HepG2 (cell line): ENCODE results near the gene ACYP2. TPM values are rescaled to one million over a fixed set of nuclear protein-coding genes. Genes with fewer than 3 reads are reported as not detected.

Source experiments
- ATAD3A ChIP-seq: sonication (generic); formaldehyde crosslinking; IDR thresholded peaks from 2 replicates; pipeline ENCODE4 v1.4.0; 2020; ENCODE audit warnings: missing genetic modification reagents
- ATF1 ChIP-seq: IDR thresholded peaks from 2 replicates; pipeline ENCODE4 v1.6.1; 2016; ENCODE audit warnings: mild to moderate bottlenecking, control low read depth
- GATAD2A ChIP-seq: IDR thresholded peaks from 2 replicates; pipeline ENCODE4 v1.6.1; 2016
- HOXA7 ChIP-seq: sonication (generic); formaldehyde crosslinking; IDR thresholded peaks from 2 replicates; pipeline ENCODE4 v1.8.1; 2022; ENCODE audit warnings: mild to moderate bottlenecking, missing genetic modification reagents, moderate library complexity
- IRF2 ChIP-seq: IDR thresholded peaks from 2 replicates; pipeline ENCODE4 v1.6.1; 2018; ENCODE audit warnings: missing genetic modification reagents, missing compliant biosample characterization
- KLF12 ChIP-seq: sonication (generic); formaldehyde crosslinking; IDR thresholded peaks from 2 replicates; pipeline ENCODE4 v1.4.0; 2020; ENCODE audit warnings: missing genetic modification reagents, borderline replicate concordance
- KLF16 ChIP-seq, 2 experiments: sonication (generic) in 1 of 2; formaldehyde crosslinking in 1 of 2; IDR thresholded peaks; 2 replicates each; pipeline versions ENCODE4 v1.6.1 to v1.8.0; 2016 to 2023; ENCODE audit warnings: missing genetic modification reagents in 2 of 2, missing compliant biosample characterization in 1 of 2
- MAFF ChIP-seq: IDR thresholded peaks from 2 replicates; pipeline ENCODE4 v1.6.1; 2011; ENCODE audit warnings: low read depth, low read length, improper control_type of control experiment
- MIXL1 ChIP-seq: IDR thresholded peaks from 2 replicates; pipeline ENCODE4 v1.6.1; 2016
- MYC ChIP-seq: sonication (generic); formaldehyde crosslinking; IDR thresholded peaks from 2 replicates; pipeline ENCODE4 v1.9.0; 2021; ENCODE audit warnings: missing genetic modification reagents, borderline replicate concordance
- NFE2L2 ChIP-seq: fragments of 150-350 bp; IDR thresholded peaks from 2 replicates; pipeline ENCODE4 v1.6.1; 2014; ENCODE audit warnings: low read length
- NRL ChIP-seq: sonication (generic); formaldehyde crosslinking; IDR thresholded peaks from 2 replicates; pipeline ENCODE4 v1.5.0; 2020; ENCODE audit warnings: missing genetic modification reagents, mild to moderate bottlenecking, moderate library complexity, borderline replicate concordance
- POLR2A ChIP-seq, 2 experiments: IDR thresholded peaks; 2 replicates each; pipeline ENCODE4 v1.6.1; 2011; ENCODE audit warnings: low read depth in 2 of 2, low read length in 2 of 2, mild to moderate bottlenecking in 1 of 2, moderate library complexity in 1 of 2; ENCODE audit not compliant: insufficient read depth in 1 of 2
- RBM22 ChIP-seq: fragments of 200-400 bp; formaldehyde crosslinking; optimal IDR thresholded peaks from 2 replicates; pipeline ENCODE3; 2017; ENCODE audit warnings: mild to moderate bottlenecking, low read length, moderate library complexity
- RCOR2 ChIP-seq: IDR thresholded peaks from 2 replicates; pipeline ENCODE4 v1.6.1; 2016; ENCODE audit warnings: missing biosample characterization, missing genetic modification reagents
- SNAI1 ChIP-seq: sonication (generic); formaldehyde crosslinking; IDR thresholded peaks from 2 replicates; pipeline ENCODE4 v1.5.0; 2020; ENCODE audit warnings: mild to moderate bottlenecking, missing genetic modification reagents, borderline replicate concordance
- STAG1 ChIP-seq: sonication (generic); formaldehyde crosslinking; IDR thresholded peaks from 2 replicates; pipeline ENCODE4 v1.4.0; 2020; ENCODE audit warnings: missing genetic modification reagents
- TBX3 ChIP-seq: fragments of 450-650 bp; IDR thresholded peaks from 2 replicates; pipeline ENCODE4 v1.6.1; 2017; ENCODE audit warnings: antibody characterized with exemption, mild to moderate bottlenecking, inconsistent platforms, borderline replicate concordance
- U2AF1 ChIP-seq: fragments of 200-400 bp; formaldehyde crosslinking; optimal IDR thresholded peaks from 2 replicates; pipeline ENCODE3; 2017; ENCODE audit warnings: mild to moderate bottlenecking, low read depth, low read length
- ZNF431 ChIP-seq: sonication (generic); formaldehyde crosslinking; IDR thresholded peaks from 2 replicates; pipeline ENCODE4 v1.9.0; 2022; ENCODE audit warnings: missing genetic modification reagents, low read depth, mild to moderate bottlenecking, borderline replicate concordance
- ZNF816 ChIP-seq: sonication (generic); formaldehyde crosslinking; IDR thresholded peaks from 2 replicates; pipeline ENCODE4 v1.8.0; 2022; ENCODE audit warnings: missing genetic modification reagents, mild to moderate bottlenecking, borderline replicate concordance
- ZNF839 ChIP-seq: sonication (generic); formaldehyde crosslinking; IDR thresholded peaks from 2 replicates; pipeline ENCODE4 v1.4.0; 2020; ENCODE audit warnings: missing genetic modification reagents, mild to moderate bottlenecking, borderline replicate concordance
- ZSCAN20 ChIP-seq: sonication (generic); formaldehyde crosslinking; IDR thresholded peaks from 2 replicates; pipeline ENCODE4 v1.4.0; 2020; ENCODE audit warnings: missing genetic modification reagents, mild to moderate bottlenecking, borderline replicate concordance
- ZSCAN25 ChIP-seq: sonication (generic); formaldehyde crosslinking; IDR thresholded peaks from 2 replicates; pipeline ENCODE4 v1.8.0; 2022; ENCODE audit warnings: mild to moderate bottlenecking, missing genetic modification reagents
- polyA plus RNA-seq, 8 experiments: library from polyadenylated mRNA; depleted of rRNA in 3 of 8; stranded (reverse) in 7 of 8; unstranded in 1 of 8; fragments of >200 nt; fragmentation: Illumina TruSeq in 4 of 8; extraction: Trizol in 4 of 8; gene quantifications; 2 replicates each; pipeline versions ENCODE4 v1.2.1 to v1.2.3, GENCODE V29; 2011 to 2016; ENCODE audit warnings: low read depth in 4 of 8, missing spikeins in 1 of 8, mixed read lengths in 1 of 8; ENCODE audit not compliant: insufficient read depth in 1 of 8
- total RNA-seq, 5 experiments: library from RNA; depleted of rRNA; stranded (reverse); fragments of >200 nt; fragmentation: Illumina TruSeq; extraction: Trizol; gene quantifications; 2 replicates each; pipeline ENCODE4 v1.2.3, GENCODE V29; 2016; ENCODE audit warnings: low read depth in 1 of 5
- TF ChIP-seq, protein P1 (sequence below): sonication (generic); formaldehyde crosslinking; IDR thresholded peaks from 2 replicates; pipeline ENCODE4 v1.8.0; 2022; ENCODE audit warnings: mild to moderate bottlenecking, missing genetic modification reagents
- TF ChIP-seq, protein P2 (sequence below): sonication (generic); formaldehyde crosslinking; IDR thresholded peaks from 2 replicates; pipeline ENCODE4 v1.5.1; 2020; ENCODE audit warnings: mild to moderate bottlenecking, moderate library complexity, missing genetic modification reagents
- TF ChIP-seq, protein P3 (sequence below): sonication (generic); formaldehyde crosslinking; IDR thresholded peaks from 2 replicates; pipeline ENCODE4 v1.8.0; 2022; ENCODE audit warnings: mild to moderate bottlenecking, missing genetic modification reagents; ENCODE audit not compliant: insufficient replicate concordance

The ACYP2 gene
- total and polyA plus RNA-seq, 2 of the 13 experiments (the other 11 are each of a cell fraction or from before 2014, with no cell fraction given), result 12.3 to 12.7 TPM

DNA sequence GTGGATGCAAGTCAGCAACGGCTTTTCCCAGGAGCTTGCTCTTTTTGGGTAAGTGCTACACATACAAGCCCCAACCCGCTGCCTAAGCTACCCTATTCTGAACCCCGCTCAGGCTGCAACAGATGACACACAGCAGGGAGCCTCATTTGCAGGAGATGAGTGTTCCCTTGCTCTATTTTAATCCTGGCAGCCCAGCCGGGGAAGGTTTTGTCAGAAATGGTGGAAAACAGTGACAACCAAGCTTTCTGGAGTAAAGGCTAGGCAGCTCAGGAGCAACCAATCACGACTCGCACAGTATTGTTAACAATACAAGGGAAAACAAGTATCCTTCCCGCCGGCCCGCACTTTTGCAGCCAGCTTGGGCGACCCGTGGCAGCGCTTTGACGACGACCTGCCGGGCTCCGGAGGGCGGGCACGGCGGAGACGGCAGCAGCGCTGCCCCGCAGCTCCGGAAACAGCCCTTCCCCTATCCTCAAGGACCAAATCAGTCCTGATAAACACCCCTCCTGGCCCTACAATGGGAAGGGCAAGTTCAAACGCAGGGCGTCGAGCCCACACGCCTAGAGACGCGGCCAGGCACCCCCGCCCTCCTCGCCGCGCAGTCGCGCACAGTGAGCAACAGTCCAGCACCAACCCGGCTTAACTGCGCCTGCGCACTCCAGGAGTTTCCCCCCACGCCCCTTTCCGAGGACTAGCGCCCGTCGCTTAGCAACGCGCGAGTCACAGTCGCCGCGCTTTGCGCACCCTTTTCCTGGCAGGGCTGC lies 214.9 kb downstream of the ACYP2 start (continued):
- TF ChIP-seq NRL (peak; percentile 99), SNAI1 (CRISPR knock-in tag) (peak; percentile 79; the same call in 1 of the 2 replicates), IRF2 (CRISPR knock-in tag) (peak; percentile 74), POLR2A (IDR thresholded peaks at IDR 0.05; ENCODE audit: insufficient read depth in 1 of 2, low read depth in 2 of 2, low read length in 2 of 2) (peak; percentile 75 to 95), ZNF839 (CRISPR knock-in tag) (no peak), HOXA7 (CRISPR knock-in tag) (no peak), MYC (CRISPR knock-in tag) (peak; percentile 79; the same call in 1 of the 2 replicates), U2AF1 (no peak), ZNF816 (CRISPR knock-in tag) (peak; percentile 81; the same call in 1 of the 2 replicates), GATAD2A (CRISPR knock-in tag) (peak; percentile 53), MAFF (no peak), NFE2L2 (no peak), ZSCAN20 (CRISPR knock-in tag) (peak; percentile 82; the same call in 1 of the 2 replicates), KLF12 (CRISPR knock-in tag) (peak; percentile 86; the same call in 1 of the 2 replicates), ZNF431 (CRISPR knock-in tag) (peak; percentile 91; the same call in 1 of the 2 replicates), RCOR2 (CRISPR knock-in tag) (0 out of 2 replicates have a peak, but pooled peaks have one; percentile 22), ZSCAN25 (CRISPR knock-in tag) (peak; percentile 69), STAG1 (CRISPR knock-in tag) (peak; percentile 39), MIXL1 (no peak; the same call in 1 of the 2 replicates), KLF16 (CRISPR knock-in tag; IDR thresholded peaks at IDR 0.05) (peak in 1 of 2 experiments; percentile 83; a peak in 1 of 4 replicates), RBM22 (no peak), TBX3 (no peak), ATF1 (no peak), ATAD3A (CRISPR knock-in tag) (no peak)
- TF ChIP-seq, protein P1, sequence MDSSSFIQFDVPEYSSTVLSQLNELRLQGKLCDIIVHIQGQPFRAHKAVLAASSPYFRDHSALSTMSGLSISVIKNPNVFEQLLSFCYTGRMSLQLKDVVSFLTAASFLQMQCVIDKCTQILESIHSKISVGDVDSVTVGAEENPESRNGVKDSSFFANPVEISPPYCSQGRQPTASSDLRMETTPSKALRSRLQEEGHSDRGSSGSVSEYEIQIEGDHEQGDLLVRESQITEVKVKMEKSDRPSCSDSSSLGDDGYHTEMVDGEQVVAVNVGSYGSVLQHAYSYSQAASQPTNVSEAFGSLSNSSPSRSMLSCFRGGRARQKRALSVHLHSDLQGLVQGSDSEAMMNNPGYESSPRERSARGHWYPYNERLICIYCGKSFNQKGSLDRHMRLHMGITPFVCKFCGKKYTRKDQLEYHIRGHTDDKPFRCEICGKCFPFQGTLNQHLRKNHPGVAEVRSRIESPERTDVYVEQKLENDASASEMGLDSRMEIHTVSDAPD (CRISPR knock-in tag), result no peak
- TF ChIP-seq, protein P2, sequence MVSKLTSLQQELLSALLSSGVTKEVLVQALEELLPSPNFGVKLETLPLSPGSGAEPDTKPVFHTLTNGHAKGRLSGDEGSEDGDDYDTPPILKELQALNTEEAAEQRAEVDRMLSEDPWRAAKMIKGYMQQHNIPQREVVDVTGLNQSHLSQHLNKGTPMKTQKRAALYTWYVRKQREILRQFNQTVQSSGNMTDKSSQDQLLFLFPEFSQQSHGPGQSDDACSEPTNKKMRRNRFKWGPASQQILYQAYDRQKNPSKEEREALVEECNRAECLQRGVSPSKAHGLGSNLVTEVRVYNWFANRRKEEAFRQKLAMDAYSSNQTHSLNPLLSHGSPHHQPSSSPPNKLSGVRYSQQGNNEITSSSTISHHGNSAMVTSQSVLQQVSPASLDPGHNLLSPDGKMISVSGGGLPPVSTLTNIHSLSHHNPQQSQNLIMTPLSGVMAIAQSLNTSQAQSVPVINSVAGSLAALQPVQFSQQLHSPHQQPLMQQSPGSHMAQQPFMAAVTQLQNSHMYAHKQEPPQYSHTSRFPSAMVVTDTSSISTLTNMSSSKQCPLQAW (CRISPR knock-in tag), result peak; percentile 81; the same call in 1 of the 2 replicates
- TF ChIP-seq, protein P3, sequence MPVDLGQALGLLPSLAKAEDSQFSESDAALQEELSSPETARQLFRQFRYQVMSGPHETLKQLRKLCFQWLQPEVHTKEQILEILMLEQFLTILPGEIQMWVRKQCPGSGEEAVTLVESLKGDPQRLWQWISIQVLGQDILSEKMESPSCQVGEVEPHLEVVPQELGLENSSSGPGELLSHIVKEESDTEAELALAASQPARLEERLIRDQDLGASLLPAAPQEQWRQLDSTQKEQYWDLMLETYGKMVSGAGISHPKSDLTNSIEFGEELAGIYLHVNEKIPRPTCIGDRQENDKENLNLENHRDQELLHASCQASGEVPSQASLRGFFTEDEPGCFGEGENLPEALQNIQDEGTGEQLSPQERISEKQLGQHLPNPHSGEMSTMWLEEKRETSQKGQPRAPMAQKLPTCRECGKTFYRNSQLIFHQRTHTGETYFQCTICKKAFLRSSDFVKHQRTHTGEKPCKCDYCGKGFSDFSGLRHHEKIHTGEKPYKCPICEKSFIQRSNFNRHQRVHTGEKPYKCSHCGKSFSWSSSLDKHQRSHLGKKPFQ (CRISPR knock-in tag), result peak; percentile 74
